Peyer's patch (tissue), 4 donors: ENCODE measurements around the gene CREBBP. TPM values are rescaled to one million over a fixed set of nuclear protein-coding genes. Genes with fewer than 3 reads are reported as not detected.

ENCODE experiments used
- DNase-seq, 3 donors: peaks; one replicate each; pipeline ENCODE4 v3.0.0-alpha.2; 2017 to 2019
- H3K27ac ChIP-seq, 4 donors: fragments of 200-600 bp; sonication (generic); one replicate each; pipeline ENCODE4 v1.5.1; 2016 to 2019
- H3K27me3 ChIP-seq, 2 donors: fragments of 200-600 bp; sonication (generic); one replicate each; pipeline ENCODE4 v1.5.1; 2019
- H3K36me3 ChIP-seq, 3 donors: fragments of 200-600 bp; sonication (generic); one replicate each; pipeline ENCODE4 v1.5.1; 2016 to 2019
- H3K4me1 ChIP-seq, 4 donors: fragments of 200-600 bp; sonication (generic); one replicate each; pipeline ENCODE4 v1.5.1; 2016 to 2019
- H3K4me3 ChIP-seq, 4 donors: fragments of 200-600 bp; sonication (generic); 1 replicate in 3 of 4; 2 replicates in 1 of 4; pipeline ENCODE4 v1.5.1; 2016 to 2019; ENCODE audit warnings: mild to moderate bottlenecking in 1 of 4
- H3K9me3 ChIP-seq, 4 donors: fragments of 200-600 bp; sonication (generic); one replicate each; pipeline ENCODE4 v1.5.1; 2016 to 2019; ENCODE audit warnings: mild to moderate bottlenecking in 1 of 4
- CTCF ChIP-seq, 6 experiments: fragments of 450-650 bp in 4 of 6; fragments of 200-600 bp in 2 of 6; sonication (generic) in 1 of 6; IDR thresholded peaks; one replicate each; pipeline ENCODE4 v1.5.1; 2017 to 2019; ENCODE audit warnings: antibody characterized with exemption in 6 of 6, mild to moderate bottlenecking in 3 of 6, moderate library complexity in 1 of 6
- POLR2A ChIP-seq, 2 donors: fragments of 450-650 bp; IDR thresholded peaks; one replicate each; pipeline ENCODE4 v1.5.1; 2017; ENCODE audit warnings: antibody characterized with exemption in 2 of 2, mild to moderate bottlenecking in 2 of 2, moderate library complexity in 2 of 2
- total RNA-seq, 4 donors: library from RNA; depleted of rRNA; stranded (reverse); fragments of >200 nt; gene quantifications; one replicate each; pipeline ENCODE4 v1.1.0, GENCODE V29; 2016

Gene CREBBP
- total RNA-seq, 4 donors from 2014 or later = 84.2 to 238 (median 140) TPM

- no peak overlapping the region for H3K4me3 ChIP-seq
- H3K27ac ChIP-seq = no peak overlapping the region
- peaks cover 0 to 33% (median 0%) of the 10 kb centered on the region in 4 donors for H3K4me1 ChIP-seq
- no peak for DNase-seq
- no peaks in the 10 kb centered on the region for H3K27me3 ChIP-seq
- H3K9me3 ChIP-seq = no peaks in the 10 kb centered on the region
- peaks cover 0 to 8% (median 0%) of the 10 kb centered on the region in 3 donors for H3K36me3 ChIP-seq
- TF ChIP-seq POLR2A (IDR thresholded peaks at IDR 0.05) = no peak
- TF ChIP-seq CTCF (IDR thresholded peaks at IDR 0.05) = no peak
Observed at GRCh38 chr16:3797473-3797872, 83.0 kb downstream of the CREBBP start.

DNA sequence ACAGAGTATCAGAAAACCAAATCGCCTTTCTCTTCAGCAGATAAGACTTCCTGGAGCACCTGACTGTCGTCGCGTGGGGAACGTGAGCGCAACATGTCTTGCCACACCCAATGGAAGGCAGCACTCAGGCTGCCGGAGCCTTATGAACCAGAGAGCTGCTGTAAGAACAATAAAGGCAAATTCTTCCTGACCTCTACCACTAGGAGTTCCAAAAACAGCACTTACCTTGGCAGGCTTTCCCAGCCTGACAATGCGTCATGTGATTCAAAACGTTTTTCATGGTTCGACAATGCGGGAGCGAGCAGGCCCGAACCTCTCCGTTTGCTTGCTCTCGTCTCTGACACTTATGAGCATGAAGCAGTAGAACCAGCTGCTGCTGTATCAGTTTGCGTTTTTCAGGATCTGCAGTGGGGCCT is 87.3 kb downstream of the CREBBP start:
- Histone ChIP-seq H3K4me1 (peaks cover 0 to 21% (median 2%) of the 10 kb centered on the region in 4 donors), H3K27ac (no peak overlapping the region), H3K27me3 (no peaks in the 10 kb centered on the region), H3K36me3 (peaks cover 0 to 43% (median 0%) of the 10 kb centered on the region in 3 donors), H3K4me3 (no peak overlapping the region), H3K9me3 (no peaks in the 10 kb centered on the region)
- DNase-seq = peak in 1 of 3 donors; percentile 34
- TF ChIP-seq POLR2A (IDR thresholded peaks at IDR 0.05) (no peak), CTCF (IDR thresholded peaks at IDR 0.05) (no peak)

GRCh38 chr16:3792472-3793012 is 88.0 kb downstream of the CREBBP start:
- H3K27me3 ChIP-seq = no peaks in the 10 kb centered on the region
- DNase-seq = no peak
- no peak overlapping the region for H3K27ac ChIP-seq
- H3K4me3 ChIP-seq = no peak overlapping the region
- TF ChIP-seq POLR2A (IDR thresholded peaks at IDR 0.05) (no peak), CTCF (IDR thresholded peaks at IDR 0.05) (no peak)
- H3K36me3 ChIP-seq = peaks cover 0 to 50% (median 0%) of the 10 kb centered on the region in 3 donors
- no peaks in the 10 kb centered on the region for H3K9me3 ChIP-seq
- H3K4me1 ChIP-seq = peaks cover 0 to 15% (median 2%) of the 10 kb centered on the region in 4 donors

GRCh38 chr16:3791701-3792100 is 88.8 kb downstream of the CREBBP start:
- no peak for TF ChIP-seq CTCF (IDR thresholded peaks at IDR 0.05)
- no peak for TF ChIP-seq POLR2A (IDR thresholded peaks at IDR 0.05)

DNA sequence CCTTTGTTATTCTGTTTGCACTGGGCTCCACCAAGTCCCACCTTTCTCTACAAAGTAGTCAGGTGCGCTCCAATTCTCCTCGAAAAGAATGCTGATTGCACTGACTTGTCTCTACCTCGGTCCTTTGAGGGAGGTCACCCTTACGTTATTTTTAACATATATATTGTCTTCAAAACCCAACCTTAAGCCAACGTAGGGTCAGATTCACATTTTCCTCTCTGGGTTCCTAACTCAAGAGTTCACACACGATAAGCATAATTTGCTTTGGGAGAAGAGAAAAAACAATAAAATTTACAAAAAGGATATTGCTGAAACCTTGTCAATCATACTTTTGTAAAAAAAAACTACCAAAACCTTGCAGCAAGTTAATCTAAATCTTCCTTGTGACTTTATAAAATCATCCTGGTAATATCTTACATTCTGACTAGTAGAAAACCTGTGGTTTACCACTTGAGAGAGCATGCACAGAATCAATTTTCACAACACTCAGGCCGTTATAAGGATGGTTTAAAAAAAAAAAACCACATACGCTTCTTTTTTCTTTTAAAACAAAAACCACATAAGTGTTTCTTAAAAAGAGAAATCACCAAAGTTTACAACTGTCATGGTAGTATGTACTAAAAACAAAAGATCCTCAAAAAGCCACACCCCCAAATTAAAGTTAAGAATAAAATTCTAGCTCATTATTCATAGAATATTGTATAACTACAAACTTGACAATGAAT is 91.0 kb downstream of the CREBBP start:
- H3K9me3 ChIP-seq = no peaks in the 10 kb centered on the region
- no peak overlapping the region for H3K27ac ChIP-seq
- no peak for DNase-seq
- peaks cover 0 to 70% (median 0%) of the 10 kb centered on the region in 3 donors for H3K36me3 ChIP-seq
- TF ChIP-seq POLR2A (IDR thresholded peaks at IDR 0.05) (no peak), CTCF (IDR thresholded peaks at IDR 0.05) (no peak)
- H3K27me3 ChIP-seq = no peaks in the 10 kb centered on the region
- H3K4me3 ChIP-seq = no peak overlapping the region
- peaks cover 0 to 5% (median 2%) of the 10 kb centered on the region in 4 donors for H3K4me1 ChIP-seq

More at GRCh38 chr16:3791701-3792100, 88.8 kb downstream of the CREBBP start:
- H3K27me3 ChIP-seq = no peaks in the 10 kb centered on the region
- peaks cover 0 to 56% (median 0%) of the 10 kb centered on the region in 3 donors for H3K36me3 ChIP-seq
- H3K4me3 ChIP-seq = no peak overlapping the region
- no peak for DNase-seq
- no peaks in the 10 kb centered on the region for H3K9me3 ChIP-seq
- H3K27ac ChIP-seq = no peak overlapping the region
- H3K4me1 ChIP-seq = peaks cover 0 to 8% (median 2%) of the 10 kb centered on the region in 4 donors
